GM18499 (cell line): Measurements from ENCODE around the gene ZFYVE21.

Source experiments
- ATAC-seq: cut with Tn5 transposase; IDR thresholded peaks from one replicate; pipeline ENCODE4 v1.9.1; 2021; ENCODE audit warnings: moderate number of reproducible peaks; ENCODE audit not compliant: insufficient read depth, unreplicated experiment

The ZFYVE21 gene

DNA sequence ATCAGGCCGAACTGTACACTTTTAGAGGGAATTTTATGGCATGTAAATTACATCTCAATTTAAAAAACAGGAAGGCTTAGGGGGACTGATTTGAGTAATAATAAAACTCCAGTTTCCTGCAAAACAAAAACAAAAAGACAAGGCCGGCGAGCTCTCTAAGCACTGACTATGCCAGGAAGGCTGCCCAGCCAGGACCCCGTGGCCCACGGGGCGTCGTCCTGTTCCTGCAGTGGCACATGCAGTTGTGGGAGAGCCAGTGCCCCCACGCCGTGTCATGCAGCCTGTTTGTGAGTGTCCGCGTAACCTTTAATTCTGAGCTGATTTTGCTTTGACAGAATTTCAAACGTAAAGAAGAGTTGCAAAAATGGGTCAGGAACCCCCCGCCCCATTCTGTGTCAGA, 10.9 kb upstream of the ZFYVE21 start:
- no peak for ATAC-seq

DNA sequence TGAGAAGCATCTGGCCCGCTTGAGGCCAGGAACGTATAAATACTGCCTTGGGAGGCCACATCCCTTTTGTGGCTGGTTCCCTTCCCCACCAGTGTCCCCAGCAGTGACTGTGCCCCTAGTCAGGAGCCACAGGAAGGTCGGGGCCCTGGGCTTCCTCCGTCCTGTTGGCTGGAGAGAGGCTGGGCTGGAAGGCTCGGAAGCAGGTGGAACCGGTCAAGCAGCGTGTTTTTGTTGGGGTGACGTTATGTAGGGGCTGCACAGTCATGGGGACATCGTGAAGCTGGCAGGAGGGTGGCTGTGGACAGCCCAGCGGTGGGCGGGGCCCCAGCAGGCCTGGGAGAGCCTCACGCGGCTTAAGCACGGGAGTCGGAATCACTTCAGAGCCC, 10.5 kb upstream of the ZFYVE21 start:
- ATAC-seq = no peak

DNA sequence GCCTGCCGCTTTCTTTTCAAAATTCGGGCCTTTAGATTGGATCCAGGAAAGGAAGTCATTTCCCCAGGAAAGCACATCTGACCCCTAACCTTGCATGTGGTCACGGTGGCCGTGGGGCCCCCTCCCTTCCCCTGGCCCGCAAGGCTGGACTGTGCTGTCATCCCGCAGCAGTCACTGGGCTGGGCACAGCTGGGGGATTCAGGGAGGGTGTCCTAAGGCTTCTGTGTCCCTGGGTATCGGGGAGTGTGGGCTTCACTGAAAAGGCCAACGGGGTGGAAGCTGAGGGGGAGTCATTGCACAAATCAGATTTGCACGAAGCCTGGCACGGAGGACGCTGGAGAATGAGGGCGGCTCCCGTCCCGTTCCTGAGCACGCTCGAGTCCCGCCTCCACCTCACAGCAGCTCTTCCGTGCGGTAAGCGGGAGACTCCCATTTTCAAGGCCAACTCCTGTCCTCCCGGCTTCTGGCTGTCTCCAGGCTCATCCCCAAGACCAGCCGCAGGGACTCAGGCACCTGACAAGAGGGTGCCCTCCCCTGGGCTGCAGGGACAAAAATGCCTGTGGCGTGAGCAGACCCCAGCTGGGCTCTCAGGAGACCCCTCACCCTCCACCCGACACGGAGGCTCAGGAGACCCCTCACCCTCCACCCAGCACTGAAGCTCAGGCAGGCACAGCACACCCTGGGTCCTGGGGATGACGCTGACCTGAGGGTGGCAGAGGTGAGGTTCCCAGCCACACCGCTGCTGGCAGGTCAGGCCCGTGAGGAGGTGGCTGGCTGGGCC, 9.9 kb upstream of the ZFYVE21 start:
- no peak for ATAC-seq

DNA sequence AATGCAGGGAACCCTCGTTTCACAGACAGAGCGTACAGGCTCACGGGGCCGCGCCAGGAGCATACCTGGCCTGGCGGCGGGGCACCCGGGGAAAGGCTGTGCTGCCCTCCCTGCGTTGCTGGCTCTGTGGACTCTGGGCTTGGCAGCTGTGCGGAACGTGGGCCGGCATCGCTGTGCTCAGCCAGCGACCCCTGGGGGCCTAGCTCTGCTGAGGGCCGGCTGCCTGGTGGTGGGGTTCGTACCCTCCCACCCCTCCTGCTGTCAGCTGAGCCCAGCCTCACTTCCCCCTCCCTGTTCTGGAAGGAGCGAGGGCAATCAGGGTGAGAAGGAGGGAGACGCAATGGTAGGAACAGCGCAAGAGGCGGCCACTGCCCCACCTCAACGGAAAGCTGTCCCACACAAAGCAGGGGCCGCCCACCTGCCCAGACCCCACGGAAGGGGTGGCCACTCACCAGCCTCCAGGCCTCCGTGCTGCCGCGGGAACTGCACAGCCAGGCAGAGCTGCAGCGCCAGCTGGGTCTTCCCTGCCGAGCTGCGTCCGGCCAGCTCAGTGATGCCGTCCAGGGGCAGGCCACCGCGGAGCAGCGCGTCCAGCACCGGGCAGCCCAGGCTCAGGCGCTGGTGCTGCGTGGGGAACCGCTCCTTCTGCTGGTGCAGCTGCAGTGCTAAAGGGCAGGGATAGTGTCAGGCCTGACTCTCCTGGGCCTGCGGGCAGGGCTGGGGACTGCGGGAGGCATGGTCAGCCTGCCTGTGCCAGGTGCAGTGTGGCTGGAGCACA, 8.9 kb upstream of the ZFYVE21 start:
- no peak for ATAC-seq

GRCh38 chr14:103707329-103708263, 8.0 kb upstream of the ZFYVE21 start:
- no peak for ATAC-seq

GRCh38 chr14:103708750-103709187, 6.8 kb upstream of the ZFYVE21 start:
- no peak for ATAC-seq

DNA sequence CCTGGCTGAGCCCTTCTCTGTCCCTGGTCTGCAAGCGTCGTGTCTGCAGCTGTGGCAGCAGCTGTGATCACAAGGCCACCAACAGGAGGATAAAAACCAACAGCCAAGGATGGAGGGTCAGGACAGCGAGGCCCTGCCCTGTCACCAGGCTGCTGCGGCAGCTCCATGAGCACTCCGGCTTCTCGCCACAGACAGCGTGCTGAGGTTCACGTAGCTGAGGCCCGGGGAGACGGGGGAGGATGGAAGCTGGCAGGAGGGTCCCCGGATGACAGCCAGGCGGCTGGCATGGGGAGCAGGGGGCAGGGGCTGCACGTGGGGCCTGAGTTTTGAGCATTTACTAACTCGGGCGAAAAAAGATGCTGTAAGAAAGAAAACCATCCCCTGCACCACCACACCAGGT, 5.8 kb upstream of the ZFYVE21 start:
- ATAC-seq = no peak

DNA sequence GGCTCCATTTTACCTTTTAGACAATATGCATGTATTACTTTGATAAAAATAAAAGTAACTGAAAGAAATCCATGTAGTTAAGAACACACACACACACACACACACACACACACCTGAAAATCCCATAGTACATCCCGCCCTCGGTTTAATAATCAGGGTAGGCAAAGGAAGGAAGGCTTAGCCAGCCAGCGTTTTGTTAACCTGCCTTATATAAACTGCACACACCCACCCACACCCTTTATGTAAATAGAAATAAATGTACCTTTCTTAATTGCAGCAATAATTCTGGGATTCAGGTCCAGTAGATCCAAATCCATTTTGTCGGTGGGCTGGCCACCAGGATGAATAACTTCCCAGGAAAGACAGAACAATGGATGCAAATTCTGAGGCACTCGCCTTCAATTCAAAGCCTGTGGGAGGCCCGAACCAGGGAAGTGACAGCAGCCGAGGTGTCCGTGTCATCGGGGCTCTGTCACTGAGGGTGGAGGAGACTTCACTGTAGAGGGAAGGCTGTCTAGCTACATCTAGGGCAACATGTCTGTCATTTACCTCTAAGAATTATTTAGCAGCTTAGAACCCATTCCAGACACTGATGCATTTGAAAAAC, 4.7 kb upstream of the ZFYVE21 start:
- no peak for ATAC-seq

GRCh38 chr14:103711516-103712431, 3.8 kb upstream of the ZFYVE21 start:
- ATAC-seq = no peak

DNA sequence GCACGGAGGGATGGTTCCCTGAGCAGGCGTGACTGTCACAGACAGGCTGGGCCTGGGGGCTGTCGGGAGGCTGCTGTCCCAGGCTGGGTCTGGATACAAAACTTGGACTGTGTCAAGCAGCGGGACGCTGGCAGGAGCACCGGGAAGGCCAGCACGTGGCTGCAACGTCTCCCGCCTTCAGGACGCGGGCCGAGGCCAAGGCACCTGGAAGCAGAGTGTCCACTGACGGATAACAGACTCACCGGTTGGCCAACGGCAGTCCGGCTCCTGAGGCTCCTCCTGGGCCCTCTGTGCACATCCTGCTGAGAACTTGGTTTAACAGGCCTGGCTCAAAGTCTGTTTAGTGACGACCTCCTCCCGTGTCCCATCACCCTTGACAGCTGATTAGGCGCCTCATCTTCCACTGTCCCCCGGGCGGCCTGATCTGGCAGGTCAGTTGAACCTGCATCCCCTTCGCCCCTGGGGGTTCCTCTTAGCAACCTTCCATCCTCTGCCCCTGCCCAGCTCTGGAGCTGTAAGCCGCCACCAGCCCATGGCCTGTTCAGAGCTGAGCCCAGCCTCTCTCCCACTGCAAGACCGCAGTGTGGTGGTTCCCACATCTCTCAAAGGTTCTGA, 2.9 kb upstream of the ZFYVE21 start:
- no peak for ATAC-seq

GRCh38 chr14:103713304-103714062, 2.1 kb upstream of the ZFYVE21 start:
- ATAC-seq = no peak

GRCh38 chr14:103714063-103714724, 1.4 kb upstream of the ZFYVE21 start:
- ATAC-seq = no peak

DNA sequence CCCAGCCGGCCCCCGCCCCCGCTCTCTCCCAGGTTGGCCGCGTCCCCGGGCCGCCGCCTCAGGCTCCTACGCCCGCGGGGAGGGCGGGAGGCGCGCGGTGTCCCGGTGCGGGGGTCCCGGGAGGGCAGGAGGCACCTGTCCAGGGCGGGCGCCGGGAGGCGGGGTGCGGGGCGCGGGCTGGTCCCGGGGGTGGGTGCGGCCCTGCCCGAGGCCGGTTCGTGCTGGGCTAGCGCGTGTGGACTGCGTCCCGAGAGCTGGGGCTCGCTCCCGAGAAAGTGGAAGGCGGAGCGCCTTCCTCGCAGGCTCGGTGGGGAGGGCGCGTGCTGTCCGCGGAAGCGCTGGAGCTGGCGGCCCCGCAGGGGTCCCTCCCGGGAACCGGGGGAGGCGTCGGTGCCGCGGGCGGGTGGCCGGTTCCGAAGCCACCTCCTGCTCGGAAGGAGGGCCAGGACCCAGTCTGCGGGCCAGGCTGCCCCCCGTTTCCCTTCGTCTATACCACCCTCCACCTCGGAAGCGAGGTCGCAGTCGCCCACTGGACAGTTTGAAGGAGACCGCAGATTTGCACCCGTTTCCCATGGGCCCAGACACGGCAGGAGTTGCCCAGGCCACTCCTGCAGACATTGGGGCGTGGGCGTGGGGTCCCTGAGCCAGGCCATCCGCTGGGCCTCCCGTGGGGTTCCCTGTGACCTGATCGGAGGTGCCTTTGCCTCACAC, 636 bp downstream of the ZFYVE21 start:
- ATAC-seq = no peak

DNA sequence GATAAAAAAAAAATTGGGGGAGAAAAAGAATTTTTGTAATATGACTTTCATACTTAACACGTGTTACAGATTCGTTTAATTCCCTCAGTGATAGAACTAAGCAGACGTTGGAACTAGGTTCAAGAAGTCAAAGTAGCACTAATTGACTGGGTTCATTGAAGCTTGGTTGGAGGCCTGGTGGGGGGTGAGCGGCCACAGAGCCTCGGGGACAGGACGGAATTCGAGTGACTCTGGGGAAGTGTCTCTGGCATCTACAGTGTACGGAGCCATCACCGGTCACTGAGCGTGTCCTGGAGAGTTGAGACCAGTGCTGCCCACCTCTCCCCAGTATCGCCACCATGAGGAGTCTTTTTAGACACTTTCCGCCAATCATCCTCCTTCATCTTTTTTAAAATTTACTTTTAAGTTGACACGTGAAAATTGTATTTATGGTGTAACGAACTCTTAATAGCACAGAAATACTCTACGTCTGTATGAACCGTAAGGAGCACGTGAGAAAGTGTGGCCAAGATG, 1.3 kb downstream of the ZFYVE21 start:
- no peak for ATAC-seq

DNA sequence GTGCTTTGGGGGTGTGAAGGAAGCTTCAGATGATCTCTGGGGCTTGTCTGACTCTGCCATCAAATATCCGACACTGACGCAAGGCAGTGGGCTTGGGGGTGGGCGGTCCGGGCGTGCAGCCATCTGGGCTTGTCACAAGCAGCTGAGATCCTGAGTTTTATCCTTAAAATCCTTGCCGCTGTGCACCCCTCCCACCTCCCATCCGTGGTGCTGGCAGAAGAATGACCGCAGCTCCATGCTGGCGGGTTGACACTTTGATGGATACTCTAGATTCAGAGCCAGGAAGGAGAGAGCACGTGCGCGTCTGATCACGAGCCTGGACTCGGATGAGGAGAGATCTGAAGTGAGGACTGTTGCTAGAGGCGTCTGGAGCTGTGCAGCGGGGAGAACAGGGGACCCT, 3.0 kb downstream of the ZFYVE21 start:
- no peak for ATAC-seq

GRCh38 chr14:103719751-103720150, 4.1 kb downstream of the ZFYVE21 start:
- ATAC-seq = no peak
